GM12874 (cell line): ENCODE measurements around the gene RPLP2.
A peak's percentile ranks its signal among the peaks of the same experiment; 100 is the strongest.

ENCODE experiments used
- CTCF ChIP-seq: IDR thresholded peaks from 2 replicates; pipeline ENCODE4 v1.5.1; 2011; ENCODE audit warnings: low read depth, mild to moderate bottlenecking, control low read depth, low read length, moderate library complexity; ENCODE audit not compliant: insufficient read depth

The RPLP2 gene

DNA sequence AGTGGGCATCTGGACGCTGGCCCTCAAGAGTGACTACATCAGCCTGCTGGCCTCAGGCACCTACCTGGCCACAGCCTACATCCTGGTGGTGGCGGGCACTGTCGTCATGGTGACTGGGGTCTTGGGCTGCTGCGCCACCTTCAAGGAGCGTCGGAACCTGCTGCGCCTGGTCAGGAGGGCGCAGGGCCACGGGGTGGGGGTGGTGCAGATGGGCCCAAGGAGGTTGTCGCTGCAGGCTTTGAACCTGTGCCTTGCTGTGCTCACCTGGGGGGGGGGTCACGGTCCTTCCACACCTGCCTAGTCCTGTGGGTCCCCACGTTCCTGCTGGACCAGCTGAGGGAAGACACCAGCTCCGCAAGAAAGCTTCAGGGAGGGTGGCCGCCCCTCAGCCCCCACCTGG is 26.5 kb downstream of the RPLP2 start:
- no peak for TF ChIP-seq CTCF

DNA sequence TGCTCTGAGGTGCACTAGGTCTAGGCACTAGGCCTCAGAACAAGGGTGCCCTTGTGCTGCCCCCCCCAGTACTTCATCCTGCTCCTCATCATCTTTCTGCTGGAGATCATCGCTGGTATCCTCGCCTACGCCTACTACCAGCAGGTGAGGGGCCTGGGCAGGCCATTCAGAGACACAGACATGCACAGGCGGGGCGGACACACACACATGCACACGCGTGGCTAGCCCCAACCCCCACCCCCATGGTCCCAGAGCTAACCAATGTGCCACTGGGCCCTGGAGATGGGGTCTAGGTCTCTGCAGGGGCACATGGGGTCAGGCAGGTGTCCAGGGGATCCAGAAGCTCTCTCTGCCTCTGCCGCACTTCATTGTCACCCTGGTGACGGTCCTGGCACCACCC is 26.9 kb downstream of the RPLP2 start:
- TF ChIP-seq CTCF = no peak

GRCh38 chr11:837189-837989 is 27.6 kb downstream of the RPLP2 start:
- no peak for TF ChIP-seq CTCF

GRCh38 chr11:837990-838307 is 28.2 kb downstream of the RPLP2 start:
- TF ChIP-seq CTCF = no peak

DNA sequence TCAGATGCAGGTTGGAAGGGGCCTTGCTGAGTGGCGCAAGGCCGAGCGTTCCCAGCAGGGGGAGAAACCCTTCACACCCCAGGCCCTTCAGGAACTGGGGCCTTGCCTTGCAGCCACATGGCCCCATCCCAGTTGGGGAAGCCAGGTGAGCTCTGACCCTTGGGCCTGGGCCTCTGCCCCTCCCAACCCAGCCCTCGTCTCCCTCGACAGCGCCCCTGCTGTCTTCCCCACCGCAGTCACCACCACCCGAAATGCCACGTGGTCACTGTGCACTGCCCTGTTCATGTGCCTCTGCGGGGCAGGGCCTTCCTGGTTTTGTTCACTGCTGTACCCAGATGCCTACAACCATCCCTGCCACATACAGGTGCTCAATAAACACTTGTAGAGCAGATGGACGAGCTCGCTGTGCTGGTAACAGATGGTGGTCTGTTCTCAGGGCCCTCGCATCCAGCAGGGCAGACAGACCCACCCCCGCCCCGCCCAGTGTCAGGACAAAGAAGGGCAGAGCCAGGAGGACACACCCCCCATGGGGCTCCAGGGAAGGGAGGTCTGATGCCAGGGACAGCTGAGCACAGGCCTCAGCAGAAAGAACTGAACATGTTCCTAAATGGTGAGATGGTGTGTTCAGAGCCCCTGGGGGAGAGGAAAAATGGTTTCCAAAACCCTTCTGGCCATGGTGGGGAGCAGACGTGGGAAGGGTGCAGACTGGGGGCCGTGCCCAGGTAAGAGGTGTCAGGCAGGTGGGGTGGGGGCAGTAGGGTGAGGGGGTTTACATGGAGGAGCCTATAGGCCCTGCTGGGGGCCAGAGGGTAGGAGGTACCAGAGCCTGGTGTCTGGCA is 28.9 kb downstream of the RPLP2 start:
- no peak for TF ChIP-seq CTCF

DNA sequence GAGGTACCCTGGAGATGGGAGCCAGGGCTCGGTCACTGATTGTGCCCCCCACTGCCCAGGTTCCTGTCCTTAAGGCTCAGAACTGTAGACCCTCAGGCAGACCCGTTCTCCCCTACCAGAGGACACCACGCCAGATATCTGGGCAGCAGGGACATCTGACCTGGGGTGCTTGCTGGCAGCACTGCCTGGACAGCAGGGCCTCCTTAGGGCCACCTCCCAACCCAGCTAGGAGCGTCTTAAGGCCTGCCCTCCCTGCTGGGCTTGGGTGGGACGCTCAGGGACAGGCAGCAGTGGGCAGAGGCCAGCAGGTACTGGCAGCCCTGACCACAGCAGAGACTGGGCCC is 29.5 kb downstream of the RPLP2 start:
- TF ChIP-seq CTCF = no peak

DNA sequence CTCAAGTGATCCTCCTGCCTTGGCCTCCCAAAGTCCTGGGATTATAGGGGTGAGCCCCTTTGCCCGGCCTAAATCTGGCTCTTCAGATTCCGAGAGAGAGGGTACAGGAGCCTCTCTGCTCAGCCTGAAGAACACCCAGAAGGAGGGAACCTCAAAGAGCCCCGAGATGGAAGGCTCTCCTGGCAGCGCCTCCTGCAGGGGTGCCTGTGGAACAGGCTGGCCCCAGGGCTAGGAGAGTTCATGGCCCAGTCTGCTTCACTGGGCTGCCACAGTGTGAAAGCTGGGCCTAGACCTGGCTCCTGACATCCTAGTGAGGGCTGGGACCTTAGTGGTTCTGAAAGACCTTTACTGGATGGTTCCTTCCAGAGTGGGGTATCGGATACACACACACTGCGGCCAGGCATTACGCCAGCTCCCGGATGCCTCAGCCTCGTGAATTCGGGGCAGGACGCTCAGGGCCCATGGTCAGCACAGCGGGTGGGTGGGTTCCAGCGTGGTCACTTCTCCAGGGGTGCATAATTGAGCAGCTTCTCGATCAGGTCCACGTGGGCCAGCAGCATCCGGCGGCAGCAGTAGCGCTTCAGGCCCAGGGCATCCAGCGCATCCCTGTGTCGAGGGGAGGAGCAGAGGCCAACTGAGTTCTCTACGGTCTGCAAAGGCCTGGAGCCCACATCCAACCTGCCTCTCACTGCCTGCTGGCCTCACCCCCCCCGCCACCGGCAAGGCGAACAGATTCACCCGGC is 30.3 kb downstream of the RPLP2 start:
- TF ChIP-seq CTCF = peak; percentile 35; the same call in 1 of the 2 replicates
